MCF 10A (cell line): Measurements from ENCODE around the gene PXDC1. TPM values are rescaled to one million over a fixed set of nuclear protein-coding genes. Genes with fewer than 3 reads are reported as not detected.
A peak's percentile ranks its signal among the peaks of the same experiment; 100 is the strongest.

Experiments
- Bru-seq: library from RNA; stranded (reverse); fragments of 400-500 nt; gene quantifications from one replicate; lab custom pipeline; 2021; lab: Mats Ljungman, UMichigan
- BruChase-seq, 2 experiments: library from RNA; stranded (reverse); fragments of 400-500 nt; gene quantifications; one replicate each; lab custom pipeline; 2021; lab: Mats Ljungman, UMichigan
- BruUV-seq: library from RNA; stranded (reverse); fragments of 400-500 nt; replicated peaks from 2 replicates; lab custom pipeline; 2021; lab: Mats Ljungman, UMichigan
- CTCF ChIA-PET: fragments of 300-600 bp; sonication (Branson Sonifier 250); formaldehyde crosslinking; extraction: SDS; loops from one replicate; lab custom pipeline; 2021; ENCODE audit warnings: antibody characterized with exemption, inconsistent platforms; lab: Yijun Ruan, JAX
- POLR2A ChIA-PET: fragments of 300-600, 350-650 bp; sonication (Branson Sonifier 250); formaldehyde crosslinking; extraction: SDS; loops from one replicate; lab custom pipeline; 2020; ENCODE audit warnings: antibody characterized with exemption, inconsistent platforms; lab: Yijun Ruan, JAX
- DNase-seq: peaks from one replicate; pipeline ENCODE4 v3.0.0-alpha.2; 2018; ENCODE audit not compliant: unreplicated experiment
- H3K27ac Mint-ChIP-seq: one replicate; pipeline ENCODE4 v1.8.0; 2022; ENCODE audit warnings: mild to moderate bottlenecking, low read depth, mixed read lengths; ENCODE audit not compliant: unreplicated experiment
- H3K27me3 Mint-ChIP-seq: one replicate; pipeline ENCODE4 v1.8.0; 2022; ENCODE audit warnings: mixed read lengths; ENCODE audit not compliant: insufficient read depth, unreplicated experiment
- H3K36me3 Mint-ChIP-seq: one replicate; pipeline ENCODE4 v1.8.0; 2022; ENCODE audit warnings: mild to moderate bottlenecking, moderate library complexity, mixed read lengths; ENCODE audit not compliant: insufficient read depth, unreplicated experiment
- H3K4me1 Mint-ChIP-seq: one replicate; pipeline ENCODE4 v1.8.0; 2022; ENCODE audit warnings: mixed read lengths; ENCODE audit not compliant: insufficient read depth, unreplicated experiment
- H3K4me3 Mint-ChIP-seq: one replicate; pipeline ENCODE4 v1.8.0; 2022; ENCODE audit warnings: mild to moderate bottlenecking, moderate library complexity, mixed read lengths; ENCODE audit not compliant: unreplicated experiment
- H3K9me3 Mint-ChIP-seq: one replicate; pipeline ENCODE4 v1.8.0; 2022; ENCODE audit warnings: mixed read lengths; ENCODE audit not compliant: unreplicated experiment
- CTCF ChIP-seq: fragments of 200-600 bp; IDR thresholded peaks from one replicate; pipeline ENCODE4 v1.8.0; 2022; ENCODE audit warnings: antibody characterized with exemption, mild to moderate bottlenecking; ENCODE audit not compliant: unreplicated experiment
- intact Hi-C: fragments of 100-400 bp; cut with micrococcal nuclease; formaldehyde crosslinking; loops from 2 replicates; pipeline ENCODE4 v1.14.1; 2022
- long read RNA-seq: library from polyadenylated mRNA; stranded (forward); transcript quantifications from one replicate; pipeline ENCODE4 v2.0.0, GENCODE V29; 2022
- total RNA-seq: library from RNA; stranded (reverse); gene quantifications from 2 replicates; pipeline ENCODE4 v1.2.3, GENCODE V29; 2022

The PXDC1 gene
- total RNA-seq = 48.1 and 51.4 TPM in 2 replicates
- percentile 89 among the genes with signal in this experiment for Bru-seq, nascent RNA
- BruChase-seq, experiment 1, labeled RNA remaining after a 6-hour chase = percentile 74 among the genes with signal in this experiment
- BruChase-seq, experiment 2, labeled RNA remaining after a 2-hour chase = percentile 83 among the genes with signal in this experiment
- long read RNA-seq, transcript PXDC1-202 (5 exons, 2,190 nt) = major isoform, 102 of 125 reads
- long read RNA-seq, partial matches to known transcripts = 3 of 125 reads
- long read RNA-seq, other reads (novel, unspliced or antisense) = 20 of 125 reads

- ChIA-PET POLR2A (interaction anchor here (1.0 to 3.3 kb wide), 6 partner anchors 10 to 235 kb away, joined by 3 to 31 read pairs (median 4); partner anchors contain the start of gene FAM50B), CTCF (interaction anchor here (0.6 kb wide), 1 partner anchor 336 kb away, joined by 3 read pairs; no protein-coding TSS in a partner anchor)
- Mint-ChIP-seq H3K9me3 (no peaks in the 10 kb centered on the region), H3K4me1 (peaks cover 30% of the 10 kb centered on the region), H3K4me3 (peak within 1 kb of the TSS; percentile 81), H3K36me3 (peaks cover 7% of the 10 kb centered on the region), H3K27me3 (no peaks in the 10 kb centered on the region), H3K27ac (peak within 1 kb of the TSS; percentile 82)
- intact Hi-C loops = loop anchor here (2.0 kb wide), 1 partner anchor 240 kb away; no protein-coding TSS in a partner anchor
- TF ChIP-seq CTCF = no peak
- BruUV-seq = TSS peak; percentile 29
- DNase-seq = no peak
Observed at GRCh38 chr6:3751077-3751729, at the start of gene PXDC1. Gene PXDC1 (minus strand): TSS chr6:3751713. CDS start chr6:3751531, 182 bp downstream.

- no peaks in the 10 kb centered on the region for H3K27me3 Mint-ChIP-seq
- intact Hi-C loops = loop anchor here (5.0 kb wide), 1 partner anchor 34 kb away; no protein-coding TSS in a partner anchor
- CTCF ChIA-PET = interaction anchor here (0.5 to 1.6 kb wide), 4 partner anchors 25 to 217 kb away, joined by 3 to 7 read pairs (median 4); no protein-coding TSS in a partner anchor
- H3K9me3 Mint-ChIP-seq = no peaks in the 10 kb centered on the region
- POLR2A ChIA-PET = interaction anchor here (0.7 kb wide), 1 partner anchor 9 kb away, joined by 3 read pairs; no protein-coding TSS in a partner anchor
- H3K4me3 Mint-ChIP-seq = no peak overlapping the region
- H3K36me3 Mint-ChIP-seq = no peaks in the 10 kb centered on the region
- no peak for DNase-seq
- peaks cover 32% of the 10 kb centered on the region for H3K4me1 Mint-ChIP-seq
- no TSS peak for BruUV-seq
- TF ChIP-seq CTCF = no peak
- no peak overlapping the region for H3K27ac Mint-ChIP-seq
Observed at GRCh38 chr6:3800850-3801591, 49.5 kb upstream of the PXDC1 start.

- peaks cover 32% of the 10 kb centered on the region for H3K4me1 Mint-ChIP-seq
- ChIA-PET POLR2A (no interaction called here), CTCF (interaction anchor here (0.8 to 1.0 kb wide), 2 partner anchors 34 to 51 kb away, joined by 3 to 7 read pairs; no protein-coding TSS in a partner anchor)
- no peak overlapping the region for H3K4me3 Mint-ChIP-seq
- no peaks in the 10 kb centered on the region for H3K9me3 Mint-ChIP-seq
- TF ChIP-seq CTCF = no peak
- intact Hi-C loops = loop anchor here (5.0 kb wide), 1 partner anchor 32 kb away; no protein-coding TSS in a partner anchor
- no peak for DNase-seq
- no peak overlapping the region for H3K27ac Mint-ChIP-seq
- H3K27me3 Mint-ChIP-seq = no peaks in the 10 kb centered on the region
- H3K36me3 Mint-ChIP-seq = no peaks in the 10 kb centered on the region
- BruUV-seq = no TSS peak
Observed at GRCh38 chr6:3799719-3800118, 48.2 kb upstream of the PXDC1 start.
